Measurements from ENCODE around the gene SPIRE1.

Gene SPIRE1

GRCh38 chr18:12497839-12498238, 160.1 kb downstream of the SPIRE1 start:
- H3F3A ChIP-seq (ENCODE audit: low read depth), result no peaks in the 10 kb centered on the region
- no peaks in the 10 kb centered on the region for H3K36me3 ChIP-seq (ENCODE audit: insufficient read depth, low read length)
- no peaks in the 10 kb centered on the region for H3K79me2 ChIP-seq (ENCODE audit: insufficient read depth, low read length)
- H3K4me2 ChIP-seq (ENCODE audit: low read depth, low read length, poor library complexity, severe bottlenecking), result no peak overlapping the region
- no peaks in the 10 kb centered on the region for H3K4me1 ChIP-seq (ENCODE audit: insufficient read depth, low read length, poor library complexity, severe bottlenecking)
- no peaks in the 10 kb centered on the region for H3K9me2 ChIP-seq (replicated peaks; ENCODE audit: low read depth, low read length)
- TF ChIP-seq EZH2phosphoT487 (IDR thresholded peaks at IDR 0.05; ENCODE audit: borderline replicate concordance), result no peak
- TF ChIP-seq CTCF (conservative IDR thresholded peaks at IDR 0.05; ENCODE audit: low read length), result no peak
- no peaks in the 10 kb centered on the region for H4K20me1 ChIP-seq (ENCODE audit: insufficient read depth, low read length, poor library complexity, severe bottlenecking)
- no peaks in the 10 kb centered on the region for H3K9me3 ChIP-seq (ENCODE audit: insufficient read depth, low read depth, low read length)
- H3K4me3 ChIP-seq (ENCODE audit: low read length, poor library complexity, severe bottlenecking), result no peak overlapping the region
- H3K9ac ChIP-seq (ENCODE audit: low read depth, low read length, poor library complexity, severe bottlenecking), result no peak overlapping the region
- H2AFZ ChIP-seq (ENCODE audit: low read length), result no peak overlapping the region
- H3K27me3 ChIP-seq (ENCODE audit: insufficient read depth, low read length, poor library complexity, severe bottlenecking), result no peaks in the 10 kb centered on the region

GRCh38 chr18:12497296-12497695, 160.6 kb downstream of the SPIRE1 start:
- Histone ChIP-seq H4K20me1 (ENCODE audit: insufficient read depth, low read length, poor library complexity, severe bottlenecking) (no peaks in the 10 kb centered on the region), H3F3A (ENCODE audit: low read depth) (no peaks in the 10 kb centered on the region), H3K36me3 (ENCODE audit: insufficient read depth, low read length) (no peaks in the 10 kb centered on the region), H3K9me2 (replicated peaks; ENCODE audit: low read depth, low read length) (no peaks in the 10 kb centered on the region), H3K9me3 (ENCODE audit: insufficient read depth, low read depth, low read length) (no peaks in the 10 kb centered on the region), H3K79me2 (ENCODE audit: insufficient read depth, low read length) (no peaks in the 10 kb centered on the region), H3K27me3 (ENCODE audit: insufficient read depth, low read length, poor library complexity, severe bottlenecking) (no peaks in the 10 kb centered on the region), H3K4me3 (ENCODE audit: low read length, poor library complexity, severe bottlenecking) (no peak overlapping the region), H2AFZ (ENCODE audit: low read length) (no peak overlapping the region), H3K9ac (ENCODE audit: low read depth, low read length, poor library complexity, severe bottlenecking) (no peak overlapping the region), H3K4me2 (ENCODE audit: low read depth, low read length, poor library complexity, severe bottlenecking) (no peak overlapping the region), H3K4me1 (ENCODE audit: insufficient read depth, low read length, poor library complexity, severe bottlenecking) (no peaks in the 10 kb centered on the region)
- no peak for TF ChIP-seq CTCF (conservative IDR thresholded peaks at IDR 0.05; ENCODE audit: low read length)
- TF ChIP-seq EZH2phosphoT487 (IDR thresholded peaks at IDR 0.05; ENCODE audit: borderline replicate concordance), result no peak

- no peaks in the 10 kb centered on the region for H4K20me1 ChIP-seq (ENCODE audit: insufficient read depth, low read length, poor library complexity, severe bottlenecking)
- H3F3A ChIP-seq (ENCODE audit: low read depth), result no peaks in the 10 kb centered on the region
- no peaks in the 10 kb centered on the region for H3K9me3 ChIP-seq (ENCODE audit: insufficient read depth, low read depth, low read length)
- H3K79me2 ChIP-seq (ENCODE audit: insufficient read depth, low read length), result no peaks in the 10 kb centered on the region
- H3K4me2 ChIP-seq (ENCODE audit: low read depth, low read length, poor library complexity, severe bottlenecking), result no peak overlapping the region
- no peak overlapping the region for H2AFZ ChIP-seq (ENCODE audit: low read length)
- no peaks in the 10 kb centered on the region for H3K9me2 ChIP-seq (replicated peaks; ENCODE audit: low read depth, low read length)
- H3K4me3 ChIP-seq (ENCODE audit: low read length, poor library complexity, severe bottlenecking), result no peak overlapping the region
- H3K27me3 ChIP-seq (ENCODE audit: insufficient read depth, low read length, poor library complexity, severe bottlenecking), result no peaks in the 10 kb centered on the region
- H3K9ac ChIP-seq (ENCODE audit: low read depth, low read length, poor library complexity, severe bottlenecking), result no peak overlapping the region
- no peak for TF ChIP-seq EZH2phosphoT487 (IDR thresholded peaks at IDR 0.05; ENCODE audit: borderline replicate concordance)
- no peak for TF ChIP-seq CTCF (conservative IDR thresholded peaks at IDR 0.05; ENCODE audit: low read length)
- H3K4me1 ChIP-seq (ENCODE audit: insufficient read depth, low read length, poor library complexity, severe bottlenecking), result no peaks in the 10 kb centered on the region
- H3K36me3 ChIP-seq (ENCODE audit: insufficient read depth, low read length), result no peaks in the 10 kb centered on the region
Observed at GRCh38 chr18:12492907-12493306, 165.0 kb downstream of the SPIRE1 start.

All from Loucy (cell line).